ENCODE measurements around the gene RBM34.

DNA sequence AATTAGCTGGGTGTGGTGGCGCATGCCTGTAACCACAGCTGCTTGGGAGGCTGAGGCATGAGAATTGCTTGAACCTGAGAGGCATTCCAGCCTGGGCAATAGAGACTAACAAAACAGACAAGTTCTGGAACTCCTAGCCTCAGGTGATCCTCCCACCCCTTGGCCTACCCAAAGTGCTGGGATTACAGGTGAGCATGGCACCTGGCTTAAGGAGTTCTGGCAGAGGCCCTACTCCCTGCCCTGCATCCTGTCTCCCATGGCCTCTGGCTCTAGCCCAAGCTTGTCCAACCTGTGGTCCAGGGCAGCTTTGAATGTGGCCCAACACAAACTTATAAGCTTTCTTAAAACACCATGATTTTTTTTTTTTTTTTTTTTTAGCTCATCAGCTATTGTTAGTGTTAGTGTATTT is 52.9 kb downstream of the RBM34 start:
- no peak for TF ChIP-seq YY1 (IDR thresholded peaks at IDR 0.05; ENCODE audit: insufficient read depth, insufficient read length)
- TF ChIP-seq ZNF274 (IDR thresholded peaks at IDR 0.05; ENCODE audit: low read depth, low read length): no peak
- no peak for TF ChIP-seq SUZ12 (IDR thresholded peaks at IDR 0.05; ENCODE audit: extremely low read depth, insufficient read depth, insufficient read length)

Measured in NT2/D1 (cell line).